ENCODE results near the gene DCAF8L2. TPM values are rescaled to one million over a fixed set of nuclear protein-coding genes. Genes with fewer than 3 reads are reported as not detected.

DCAF8L2 gene
- total and polyA plus RNA-seq, 2 experiments from 2014 or later: not detected

GRCh38 chrX:27706526-27706925 lies 116.4 kb downstream of the DCAF8L2 start:
- H3K36me3 ChIP-seq (ENCODE audit: insufficient read depth): no peaks in the 10 kb centered on the region
- Mint-ChIP-seq H3K9me3 (no peaks in the 10 kb centered on the region), H3K4me1 (no peaks in the 10 kb centered on the region), H3K36me3 (ENCODE audit: low read depth) (no peaks in the 10 kb centered on the region), H3K4me3 (no peak overlapping the region), H3K27me3 (ENCODE audit: insufficient read depth, low read depth, poor library complexity) (no peaks in the 10 kb centered on the region), H3K27ac (no peak overlapping the region)
- H3K27me3 ChIP-seq (ENCODE audit: insufficient read depth): no peaks in the 10 kb centered on the region
- H3K79me2 ChIP-seq (replicated peaks; ENCODE audit: insufficient read depth): no peaks in the 10 kb centered on the region
- no peaks in the 10 kb centered on the region for H3F3A ChIP-seq (replicated peaks; ENCODE audit: low read depth)
- H3K4me2 ChIP-seq: no peak overlapping the region
- no peak for DNase-seq (ENCODE audit: low spot score)
- no peak for TF ChIP-seq NANOG (IDR thresholded peaks at IDR 0.05; ENCODE audit: borderline replicate concordance)
- no peak for TF ChIP-seq CREB1 (CRISPR knock-in tag; IDR thresholded peaks at IDR 0.05; ENCODE audit: low read depth)
- TF ChIP-seq POLR2AphosphoS5 (IDR thresholded peaks at IDR 0.05; ENCODE audit: low read depth): no peak
- no peak for TF ChIP-seq REST (IDR thresholded peaks at IDR 0.05; ENCODE audit: unreplicated experiment)
- TF ChIP-seq EZH2 (IDR thresholded peaks at IDR 0.05; ENCODE audit: low read depth, unreplicated experiment): no peak
- TF ChIP-seq ZNF462 (CRISPR knock-in tag; IDR thresholded peaks at IDR 0.05): no peak
- TF ChIP-seq ZNF114 (CRISPR knock-in tag; IDR thresholded peaks at IDR 0.05): no peak
- no peak for TF ChIP-seq ETS1 (IDR thresholded peaks at IDR 0.05)
- no peak for TF ChIP-seq CTCF (conservative IDR thresholded peaks at IDR 0.05; ENCODE audit: low read depth in 2 of 2)
- no peak for TF ChIP-seq EZH2phosphoT487 (IDR thresholded peaks at IDR 0.05; ENCODE audit: unreplicated experiment)
- no peak for TF ChIP-seq ZNF331 (CRISPR knock-in tag; IDR thresholded peaks at IDR 0.05; ENCODE audit: low read depth)
- TF ChIP-seq JUNB (IDR thresholded peaks at IDR 0.05; ENCODE audit: unreplicated experiment): no peak
- no peak for TF ChIP-seq STAT1 (IDR thresholded peaks at IDR 0.05; ENCODE audit: unreplicated experiment)
- no peak overlapping the region for H3K27ac ChIP-seq (ENCODE audit: low read depth)
- H3K4me1 ChIP-seq (ENCODE audit: insufficient read depth): no peaks in the 10 kb centered on the region
- no peaks in the 10 kb centered on the region for H3K9me2 ChIP-seq (ENCODE audit: insufficient read depth)
- ATAC-seq: no peak
- no peak overlapping the region for H3K4me3 ChIP-seq
- no peak overlapping the region for H2AFZ ChIP-seq
- no peaks in the 10 kb centered on the region for H4K20me1 ChIP-seq (replicated peaks; ENCODE audit: insufficient read depth)
